ENCODE results near the gene BBS9.

The BBS9 gene

DNA sequence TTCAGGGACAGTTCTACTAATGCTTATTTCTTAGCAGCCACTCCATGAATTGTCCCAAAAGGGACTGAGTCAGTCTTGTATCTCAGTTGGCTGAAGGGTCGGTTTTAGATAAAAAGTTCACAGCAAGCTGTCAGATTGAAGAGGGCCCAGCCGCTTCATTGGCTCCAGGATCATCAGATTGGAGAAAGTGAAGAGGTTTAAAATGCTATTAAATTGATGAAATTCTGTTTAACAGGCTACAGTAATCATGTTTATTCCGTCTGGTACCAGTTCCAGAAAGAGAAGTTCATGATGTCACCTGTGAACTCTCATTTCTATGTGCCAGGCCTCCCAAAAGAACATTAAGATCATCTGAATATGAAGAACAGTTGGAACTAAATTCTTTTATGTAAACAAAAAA is 481.6 kb downstream of the BBS9 start:
- Histone ChIP-seq H3K4me3 (no peak overlapping the region), H3K27ac (no peak overlapping the region), H3K36me3 (no peaks in the 10 kb centered on the region), H3K27me3 (no peaks in the 10 kb centered on the region), H3K4me1 (peaks cover 0 to 21% (median 0%) of the 10 kb centered on the region in 4 donors), H3K9me3 (no peaks in the 10 kb centered on the region)
- no peak for TF ChIP-seq CTCF (IDR thresholded peaks at IDR 0.05)
- intact Hi-C loops (cut with DNase I; ENCODE audit: low total_unique reads) = no loop called here
- no peak for DNase-seq

- Histone ChIP-seq H3K9me3 (no peaks in the 10 kb centered on the region), H3K36me3 (no peaks in the 10 kb centered on the region), H3K4me1 (peaks cover 0 to 21% (median 0%) of the 10 kb centered on the region in 4 donors), H3K27me3 (no peaks in the 10 kb centered on the region), H3K4me3 (no peak overlapping the region), H3K27ac (no peak overlapping the region)
- DNase-seq = no peak
- no peak for TF ChIP-seq CTCF (IDR thresholded peaks at IDR 0.05)
- intact Hi-C loops (cut with DNase I; ENCODE audit: low total_unique reads) = no loop called here
Measured at GRCh38 chr7:33612442-33612841, 483.1 kb downstream of the BBS9 start.

DNA sequence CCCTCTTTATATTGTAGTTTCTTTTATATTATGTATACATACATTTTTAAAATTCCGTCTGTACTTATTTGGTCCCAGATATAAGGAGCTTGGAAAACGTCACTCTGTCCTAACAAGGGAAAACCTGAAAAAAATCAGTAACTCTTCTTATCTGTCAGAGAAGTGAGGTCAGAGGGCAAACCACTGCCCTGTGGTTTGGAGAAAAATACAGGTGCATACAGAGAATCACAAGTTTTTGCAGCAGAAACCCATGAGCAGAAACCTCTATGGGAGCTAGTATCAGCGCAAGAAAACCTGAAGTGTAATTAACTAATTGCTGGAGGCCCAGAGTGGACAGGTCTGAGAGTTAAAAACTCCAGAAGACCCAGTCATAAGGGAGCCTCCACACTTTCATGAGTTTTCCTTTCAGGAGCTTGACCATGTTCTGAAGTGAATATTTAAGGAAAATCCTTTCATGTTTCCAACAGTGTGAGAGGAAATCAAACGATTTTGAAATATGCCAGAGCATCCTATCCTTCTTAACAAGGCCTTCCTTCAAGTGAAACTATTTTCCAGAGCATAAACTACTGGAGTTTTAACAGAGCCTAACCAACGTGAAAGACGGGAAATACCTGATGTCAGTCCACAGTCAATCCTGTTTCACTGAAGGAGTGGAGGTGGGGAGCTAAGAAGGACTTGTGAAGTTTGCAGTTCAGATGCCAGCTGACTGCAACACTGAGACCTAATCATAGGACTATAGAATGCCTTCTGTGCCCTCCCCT is 485.2 kb downstream of the BBS9 start:
- no peak for TF ChIP-seq CTCF (IDR thresholded peaks at IDR 0.05)
- intact Hi-C loops (cut with DNase I; ENCODE audit: low total_unique reads) = no loop called here
- Histone ChIP-seq H3K27ac (no peak overlapping the region), H3K4me1 (peaks cover 0 to 21% (median 0%) of the 10 kb centered on the region in 4 donors), H3K4me3 (no peak overlapping the region), H3K36me3 (no peaks in the 10 kb centered on the region), H3K9me3 (no peaks in the 10 kb centered on the region), H3K27me3 (no peaks in the 10 kb centered on the region)
- no peak for DNase-seq

DNA sequence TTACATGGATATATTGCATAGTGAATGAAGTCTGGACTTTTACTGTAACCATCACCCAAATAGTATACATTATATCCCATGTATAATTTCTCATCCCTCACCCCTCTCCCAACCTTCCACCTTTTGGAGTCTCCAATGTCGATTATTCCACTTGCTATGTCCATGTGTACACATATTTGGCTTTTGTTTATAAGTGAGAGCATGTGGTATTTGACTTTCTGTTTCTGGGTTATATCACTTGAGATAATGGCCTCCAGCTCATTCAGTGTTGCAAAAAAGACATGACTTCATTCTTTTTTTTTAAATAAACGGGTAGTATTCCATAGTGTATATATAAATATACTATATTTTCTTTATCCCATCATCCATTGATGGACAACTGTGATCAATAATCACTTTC is 487.4 kb downstream of the BBS9 start:
- Histone ChIP-seq H3K36me3 (no peaks in the 10 kb centered on the region), H3K4me3 (no peak overlapping the region), H3K9me3 (peaks cover 0 to 6% (median 0%) of the 10 kb centered on the region in 3 donors), H3K4me1 (peaks cover 0 to 21% (median 0%) of the 10 kb centered on the region in 4 donors), H3K27ac (no peak overlapping the region), H3K27me3 (no peaks in the 10 kb centered on the region)
- no peak for DNase-seq
- TF ChIP-seq CTCF (IDR thresholded peaks at IDR 0.05) = no peak
- intact Hi-C loops (cut with DNase I; ENCODE audit: low total_unique reads) = no loop called here

- H3K4me3 ChIP-seq = no peak overlapping the region
- H3K4me1 ChIP-seq = peaks cover 0 to 15% (median 0%) of the 10 kb centered on the region in 4 donors
- intact Hi-C loops (cut with DNase I; ENCODE audit: low total_unique reads) = no loop called here
- DNase-seq = no peak
- H3K27me3 ChIP-seq = no peaks in the 10 kb centered on the region
- TF ChIP-seq CTCF (IDR thresholded peaks at IDR 0.05) = no peak
- peaks cover 0 to 6% (median 0%) of the 10 kb centered on the region in 3 donors for H3K9me3 ChIP-seq
- no peaks in the 10 kb centered on the region for H3K36me3 ChIP-seq
- no peak overlapping the region for H3K27ac ChIP-seq
Measured at GRCh38 chr7:33619264-33619663, 489.9 kb downstream of the BBS9 start.
